HepG2 (cell line): ENCODE data around the gene ATXN2.

Experiments
- CTCF ChIP-seq: sonication (generic); formaldehyde crosslinking; IDR thresholded peaks from 2 replicates; pipeline ENCODE4 v1.5.0; 2020; ENCODE audit warnings: mild to moderate bottlenecking, missing genetic modification reagents, moderate library complexity
- E2F5 ChIP-seq: sonication (generic); formaldehyde crosslinking; conservative IDR thresholded peaks from 2 replicates; pipeline ENCODE4 v1.4.0; 2020; ENCODE audit warnings: missing genetic modification reagents
- MYNN ChIP-seq: sonication (generic); formaldehyde crosslinking; IDR thresholded peaks from 2 replicates; pipeline ENCODE4 v1.4.0; 2020; ENCODE audit warnings: mild to moderate bottlenecking, low read depth, missing genetic modification reagents
- PBX3 ChIP-seq: sonication (generic); formaldehyde crosslinking; IDR thresholded peaks from 2 replicates; pipeline ENCODE4 v1.8.1; 2023; ENCODE audit warnings: missing genetic modification reagents, inconsistent platforms, borderline replicate concordance
- POLR2AphosphoS5 ChIP-seq: IDR thresholded peaks from 2 replicates; pipeline ENCODE4 v1.6.1; 2012; ENCODE audit warnings: low read depth, low read length
- SRSF9 ChIP-seq: fragments of 200-400 bp; formaldehyde crosslinking; IDR thresholded peaks from 2 replicates; pipeline ENCODE4 v1.6.1; 2018; ENCODE audit warnings: borderline replicate concordance, mild to moderate bottlenecking, low read depth, low read length; ENCODE audit not compliant: insufficient read depth, poor library complexity, severe bottlenecking
- ZBTB3 ChIP-seq: sonication (generic); formaldehyde crosslinking; IDR thresholded peaks from 2 replicates; pipeline ENCODE4 v1.4.0; 2020; ENCODE audit warnings: low read depth, mild to moderate bottlenecking, moderate library complexity, missing genetic modification reagents, borderline replicate concordance
- ZNF24 ChIP-seq: fragments of 450-650 bp; IDR thresholded peaks from 2 replicates; pipeline ENCODE4 v1.6.1; 2017; ENCODE audit warnings: antibody characterized with exemption, mild to moderate bottlenecking
- ZNF605 ChIP-seq: sonication (generic); formaldehyde crosslinking; IDR thresholded peaks from 2 replicates; pipeline ENCODE4 v1.8.0; 2022; ENCODE audit warnings: mild to moderate bottlenecking, missing genetic modification reagents

GRCh38 chr12:111488271-111488670 is 110.8 kb downstream of the ATXN2 start:
- TF ChIP-seq PBX3 (CRISPR knock-in tag) (no peak), CTCF (CRISPR knock-in tag) (no peak), ZNF24 (no peak), ZBTB3 (CRISPR knock-in tag) (no peak), ZNF605 (CRISPR knock-in tag) (no peak), SRSF9 (no peak), MYNN (CRISPR knock-in tag) (no peak), POLR2AphosphoS5 (no peak), E2F5 (CRISPR knock-in tag) (no peak)
